ENCODE data around the gene SLC11A1. TPM values are rescaled to one million over a fixed set of nuclear protein-coding genes. Genes with fewer than 3 reads are reported as not detected.

Gene SLC11A1
- total RNA-seq, 1 donor from 2014 or later = not detected

- FAIRE-seq = no peak
- H3K27ac Mint-ChIP-seq (ENCODE audit: unreplicated experiment) = no peak overlapping the region
- no peak overlapping the region for H3K4me2 ChIP-seq (ENCODE audit: low read length)
- DNase-seq (ENCODE audit: low read depth) = no peak
- H3K27me3 ChIP-seq (ENCODE audit: insufficient read depth, low read length) = no peaks in the 10 kb centered on the region
- H3K9me3 ChIP-seq (ENCODE audit: insufficient read depth, low read depth, low read length) = no peaks in the 10 kb centered on the region
- H3K79me2 ChIP-seq (ENCODE audit: insufficient read depth, low read length) = no peaks in the 10 kb centered on the region
- no peak overlapping the region for H2AFZ ChIP-seq (ENCODE audit: low read depth, low read length)
- no peaks in the 10 kb centered on the region for H3K4me1 ChIP-seq (ENCODE audit: insufficient read depth, low read length)
- H3K27me3 Mint-ChIP-seq (ENCODE audit: low read depth, unreplicated experiment) = peaks cover 31% of the 10 kb centered on the region
- TF ChIP-seq EZH2 (IDR thresholded peaks at IDR 0.05; ENCODE audit: insufficient read depth, low read length) (no peak), CTCF (IDR thresholded peaks at IDR 0.05; ENCODE audit: insufficient read depth, low read depth, low read length) (no peak)
- H3K4me3 Mint-ChIP-seq (ENCODE audit: unreplicated experiment) = no peak overlapping the region
- no peaks in the 10 kb centered on the region for H4K20me1 ChIP-seq (ENCODE audit: insufficient read depth, low read length)
- no peaks in the 10 kb centered on the region for H3K9me3 Mint-ChIP-seq (ENCODE audit: unreplicated experiment)
- H3K9ac ChIP-seq (ENCODE audit: low read length) = no peak overlapping the region
- H3K4me3 ChIP-seq (ENCODE audit: insufficient read depth, low read depth, low read length) = no peak overlapping the region
- no peaks in the 10 kb centered on the region for H3K36me3 ChIP-seq (ENCODE audit: insufficient read depth, low read length)
- H3K27ac ChIP-seq (ENCODE audit: low read depth, low read length) = no peak overlapping the region
- no peaks in the 10 kb centered on the region for H3K36me3 Mint-ChIP-seq (ENCODE audit: low read depth, unreplicated experiment)
- H3K4me1 Mint-ChIP-seq (ENCODE audit: low read depth, unreplicated experiment) = no peaks in the 10 kb centered on the region
Measured at GRCh38 chr2:218389333-218390150, 7.5 kb downstream of the SLC11A1 start.

- no peak for DNase-seq (ENCODE audit: low read depth)
- Mint-ChIP-seq H3K4me3 (ENCODE audit: unreplicated experiment) (no peak overlapping the region), H3K36me3 (ENCODE audit: low read depth, unreplicated experiment) (no peaks in the 10 kb centered on the region), H3K9me3 (ENCODE audit: unreplicated experiment) (no peaks in the 10 kb centered on the region), H3K27me3 (ENCODE audit: low read depth, unreplicated experiment) (peaks cover 31% of the 10 kb centered on the region), H3K4me1 (ENCODE audit: low read depth, unreplicated experiment) (no peaks in the 10 kb centered on the region), H3K27ac (ENCODE audit: unreplicated experiment) (no peak overlapping the region)
- Histone ChIP-seq H3K79me2 (ENCODE audit: insufficient read depth, low read length) (no peaks in the 10 kb centered on the region), H2AFZ (ENCODE audit: low read depth, low read length) (no peak overlapping the region), H3K4me2 (ENCODE audit: low read length) (no peak overlapping the region), H3K4me1 (ENCODE audit: insufficient read depth, low read length) (no peaks in the 10 kb centered on the region), H3K4me3 (ENCODE audit: insufficient read depth, low read depth, low read length) (no peak overlapping the region), H3K9ac (ENCODE audit: low read length) (no peak overlapping the region), H3K9me3 (ENCODE audit: insufficient read depth, low read depth, low read length) (no peaks in the 10 kb centered on the region), H4K20me1 (ENCODE audit: insufficient read depth, low read length) (no peaks in the 10 kb centered on the region), H3K36me3 (ENCODE audit: insufficient read depth, low read length) (no peaks in the 10 kb centered on the region), H3K27ac (ENCODE audit: low read depth, low read length) (no peak overlapping the region), H3K27me3 (ENCODE audit: insufficient read depth, low read length) (no peaks in the 10 kb centered on the region)
- TF ChIP-seq EZH2 (IDR thresholded peaks at IDR 0.05; ENCODE audit: insufficient read depth, low read length) = no peak
- no peak for TF ChIP-seq CTCF (IDR thresholded peaks at IDR 0.05; ENCODE audit: insufficient read depth, low read depth, low read length)
- FAIRE-seq = no peak
Measured at GRCh38 chr2:218391202-218391601, 9.1 kb downstream of the SLC11A1 start.

GRCh38 chr2:218392459-218392858 is 10.4 kb downstream of the SLC11A1 start:
- H2AFZ ChIP-seq (ENCODE audit: low read depth, low read length) = no peak overlapping the region
- peaks cover 21% of the 10 kb centered on the region for H3K27me3 Mint-ChIP-seq (ENCODE audit: low read depth, unreplicated experiment)
- H3K4me1 ChIP-seq (ENCODE audit: insufficient read depth, low read length) = peaks cover 11% of the 10 kb centered on the region
- H3K36me3 ChIP-seq (ENCODE audit: insufficient read depth, low read length) = no peaks in the 10 kb centered on the region
- FAIRE-seq (no peak), DNase-seq (ENCODE audit: low read depth) (no peak)
- H3K4me3 ChIP-seq (ENCODE audit: insufficient read depth, low read depth, low read length) = no peak overlapping the region
- H4K20me1 ChIP-seq (ENCODE audit: insufficient read depth, low read length) = no peaks in the 10 kb centered on the region
- H3K27ac ChIP-seq (ENCODE audit: low read depth, low read length) = no peak overlapping the region
- TF ChIP-seq EZH2 (IDR thresholded peaks at IDR 0.05; ENCODE audit: insufficient read depth, low read length) (no peak), CTCF (IDR thresholded peaks at IDR 0.05; ENCODE audit: insufficient read depth, low read depth, low read length) (no peak)
- H3K4me2 ChIP-seq (ENCODE audit: low read length) = no peak overlapping the region
- H3K4me3 Mint-ChIP-seq (ENCODE audit: unreplicated experiment) = no peak overlapping the region
- no peaks in the 10 kb centered on the region for H3K9me3 Mint-ChIP-seq (ENCODE audit: unreplicated experiment)
- H3K9me3 ChIP-seq (ENCODE audit: insufficient read depth, low read depth, low read length) = no peaks in the 10 kb centered on the region
- no peaks in the 10 kb centered on the region for H3K36me3 Mint-ChIP-seq (ENCODE audit: low read depth, unreplicated experiment)
- H3K9ac ChIP-seq (ENCODE audit: low read length) = no peak overlapping the region
- peaks cover 8% of the 10 kb centered on the region for H3K4me1 Mint-ChIP-seq (ENCODE audit: low read depth, unreplicated experiment)
- no peak overlapping the region for H3K27ac Mint-ChIP-seq (ENCODE audit: unreplicated experiment)
- no peaks in the 10 kb centered on the region for H3K27me3 ChIP-seq (ENCODE audit: insufficient read depth, low read length)
- H3K79me2 ChIP-seq (ENCODE audit: insufficient read depth, low read length) = no peaks in the 10 kb centered on the region

Data from astrocyte (in vitro differentiated cells and primary cell).